ENCODE results near the gene DOP1B.
"Not testable (repeated sequence)": the region's sequence is repeated elsewhere in the genome, so short reads cannot be mapped to it uniquely, and the experiment has no call there.

DOP1B gene

GRCh38 chr21:36141513-36141925 lies 15.1 kb upstream of the DOP1B start:
- no peak overlapping the region for H3K4me3 ChIP-seq (ENCODE audit: low read length)
- peak; percentile 83 for TF ChIP-seq CTCF (conservative IDR thresholded peaks at IDR 0.05; ENCODE audit: low read length)
- peak; percentile 77 for DNase-seq (ENCODE audit: low read depth)

GRCh38 chr21:36144233-36144632 lies 12.4 kb upstream of the DOP1B start:
- DNase-seq (ENCODE audit: low read depth), result not testable (repeated sequence)

GRCh38 chr21:36145259-36145658 lies 11.4 kb upstream of the DOP1B start:
- DNase-seq (ENCODE audit: low read depth), result no peak
- no peak for TF ChIP-seq CTCF (conservative IDR thresholded peaks at IDR 0.05; ENCODE audit: low read length)

More at GRCh38 chr21:36144233-36144632, 12.4 kb upstream of the DOP1B start:
- not testable (repeated sequence) for H3K4me3 ChIP-seq (ENCODE audit: low read length)

GRCh38 chr21:36147911-36148310 lies 8.7 kb upstream of the DOP1B start:
- H3K4me3 ChIP-seq (ENCODE audit: low read length), result no peak overlapping the region
- no peak for TF ChIP-seq CTCF (conservative IDR thresholded peaks at IDR 0.05; ENCODE audit: low read length)
- no peak for DNase-seq (ENCODE audit: low read depth)

More at GRCh38 chr21:36145259-36145658, 11.4 kb upstream of the DOP1B start:
- H3K4me3 ChIP-seq (ENCODE audit: low read length), result no peak overlapping the region

GRCh38 chr21:36148886-36149285 lies 7.7 kb upstream of the DOP1B start:
- TF ChIP-seq CTCF (conservative IDR thresholded peaks at IDR 0.05; ENCODE audit: low read length), result no peak
- no peak overlapping the region for H3K4me3 ChIP-seq (ENCODE audit: low read length)
- DNase-seq (ENCODE audit: low read depth), result no peak

- peak; percentile 75 for DNase-seq (ENCODE audit: low read depth)
- H3K4me3 ChIP-seq (ENCODE audit: low read length), result no peak overlapping the region
- TF ChIP-seq CTCF (conservative IDR thresholded peaks at IDR 0.05; ENCODE audit: low read length), result no peak
Measured at GRCh38 chr21:36149788-36150711, 6.6 kb upstream of the DOP1B start.

GRCh38 chr21:36155603-36156338 lies 853 bp upstream of the DOP1B start:
- peak overlapping the region; percentile 85 for H3K4me3 ChIP-seq (ENCODE audit: low read length)
- no peak for TF ChIP-seq CTCF (conservative IDR thresholded peaks at IDR 0.05; ENCODE audit: low read length)
- DNase-seq (ENCODE audit: low read depth), result no peak

All from AG10803 (cell line).